Mucosa of descending colon (tissue), 3 donors: ENCODE measurements around the gene MRM3. TPM values are rescaled to one million over a fixed set of nuclear protein-coding genes. Genes with fewer than 3 reads are reported as not detected.

Experiments
- ATAC-seq: fragments of 200-7000 bp; cut with Tn5 transposase; one replicate; pipeline ENCODE4 v1.9.1; 2020; ENCODE audit warnings: mild to moderate bottlenecking, moderate library complexity
- DNase-seq, 3 donors: peaks; one replicate each; pipeline ENCODE4 v3.0.0-alpha.2; 2020
- H3K36me3 ChIP-seq: fragments of 200-600 bp; one replicate; pipeline ENCODE4 v1.8.0; 2021; ENCODE audit warnings: low read depth, mild to moderate bottlenecking
- H3K4me1 ChIP-seq: fragments of 200-600 bp; one replicate; pipeline ENCODE4 v1.8.0; 2021; ENCODE audit warnings: low read depth, mild to moderate bottlenecking
- H3K4me3 ChIP-seq: fragments of 200-600 bp; one replicate; pipeline ENCODE4 v1.8.0; 2021; ENCODE audit warnings: mild to moderate bottlenecking
- H3K9me3 ChIP-seq: fragments of 200-600 bp; one replicate; pipeline ENCODE4 v1.8.0; 2021; ENCODE audit warnings: mild to moderate bottlenecking
- CTCF ChIP-seq: fragments of 200-600 bp; IDR thresholded peaks from one replicate; pipeline ENCODE4 v1.8.0; 2022; ENCODE audit warnings: antibody characterized with exemption, mild to moderate bottlenecking
- intact Hi-C, 2 donors: fragments of 100-400 bp; cut with DNase I in 1 of 2; cut with micrococcal nuclease in 1 of 2; formaldehyde crosslinking; loops; one replicate each; pipeline versions ENCODE4 v1.11.0 to v1.11.1; 2022; cut with DNase I, micrococcal nuclease
- total RNA-seq, 3 donors: library from RNA; stranded (reverse); fragmentation: NEBNext Ultra II Directional in 2 of 3; extraction: Animal tissue kit (Norgen Biotek cat#: 25700) in 2 of 3; gene quantifications; one replicate each; pipeline versions ENCODE4 v1.2.1 to v1.2.4, GENCODE V29; 2021 to 2023
- donor health status: DM: no; HTN: no; CAD: no; lungs with moderate emphysema.
- donor health status: DM: no; HTN: no; CAD: no.
- donor health status: DM: no; HTN: yes; CAD: no.

The MRM3 gene
- total RNA-seq, 3 donors from 2014 or later, result 12.2 to 14.8 (median 12.4) TPM

DNA sequence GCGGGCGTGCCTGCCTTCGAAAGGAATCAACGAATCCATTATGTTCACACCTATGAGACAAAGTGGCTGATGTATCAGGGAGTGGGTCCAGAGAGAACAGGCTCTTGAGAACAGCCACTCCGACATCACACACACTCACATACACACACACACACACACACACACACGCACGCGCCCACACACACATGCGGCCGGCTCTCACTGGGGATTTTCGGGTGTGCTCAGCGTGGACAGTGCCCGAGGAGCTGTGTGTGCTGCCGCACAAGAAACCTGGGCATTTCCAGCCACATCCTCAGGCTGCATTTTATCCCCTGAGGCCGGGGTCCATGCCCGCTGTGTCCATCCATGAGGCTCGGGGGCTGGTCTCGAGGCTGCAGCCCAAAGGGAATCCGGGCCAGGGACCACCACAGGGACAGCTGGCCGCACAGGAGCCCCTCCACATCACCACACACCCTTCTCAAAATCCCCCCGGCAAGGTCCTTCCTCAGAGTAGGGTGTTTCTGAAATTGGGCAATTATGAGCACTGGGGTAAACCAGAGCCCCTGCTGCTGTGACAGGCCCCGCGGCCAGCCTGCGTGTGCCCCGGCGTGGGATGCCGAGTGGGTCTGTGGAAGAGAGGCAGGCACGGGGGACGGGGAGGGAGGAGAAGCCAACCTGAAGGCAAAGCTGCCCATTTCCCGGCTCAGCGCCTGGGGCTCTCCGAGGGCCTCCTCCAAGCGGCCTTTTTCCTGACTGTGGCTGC lies 24.8 kb downstream of the MRM3 start:
- TF ChIP-seq CTCF, result no peak
- no peaks in the 10 kb centered on the region for H3K9me3 ChIP-seq
- DNase-seq (no peak), ATAC-seq (no peak)
- intact Hi-C loops, result no loop called here
- H3K4me1 ChIP-seq, result no peaks in the 10 kb centered on the region
- no peaks in the 10 kb centered on the region for H3K36me3 ChIP-seq
- H3K4me3 ChIP-seq, result no peak overlapping the region

DNA sequence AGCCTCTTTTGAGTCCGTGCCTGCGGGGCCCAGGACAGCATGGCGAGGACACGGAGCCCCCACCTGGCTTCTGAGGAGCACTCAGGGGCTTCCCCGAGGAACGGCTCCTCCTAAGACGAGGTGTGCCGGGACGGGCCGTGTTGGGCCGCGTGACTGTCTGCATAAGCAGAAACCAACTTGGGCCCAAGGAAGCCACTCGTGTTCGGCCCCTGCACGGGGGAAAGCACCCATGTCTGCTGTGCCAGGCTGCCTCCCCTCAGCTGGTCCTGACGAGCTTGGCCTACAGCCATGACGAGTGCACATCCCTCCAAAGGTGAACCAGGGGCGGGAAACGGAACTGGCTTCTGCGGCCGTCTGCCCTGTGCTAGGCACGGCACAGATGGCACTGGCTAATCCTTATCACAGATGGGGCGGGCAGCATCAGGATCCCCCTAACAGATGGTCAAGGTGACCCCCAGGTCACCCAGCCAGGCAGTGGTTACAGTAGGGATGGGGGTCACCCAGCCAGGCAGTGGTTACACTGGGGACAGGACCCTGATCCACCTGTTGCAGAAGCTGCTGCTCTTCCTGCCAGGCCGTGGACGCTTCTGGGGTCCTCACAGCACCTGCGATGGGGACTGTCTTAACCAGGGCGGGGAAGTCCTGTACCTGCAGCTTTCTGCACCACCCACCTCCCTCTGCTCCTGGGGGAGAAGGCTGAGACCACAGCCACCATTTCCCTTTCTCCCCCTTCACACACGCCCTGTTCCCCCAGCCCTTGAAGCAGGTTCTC lies 25.6 kb downstream of the MRM3 start:
- Histone ChIP-seq H3K4me3 (no peak overlapping the region), H3K36me3 (no peaks in the 10 kb centered on the region), H3K4me1 (no peaks in the 10 kb centered on the region), H3K9me3 (no peaks in the 10 kb centered on the region)
- intact Hi-C loops, result no loop called here
- DNase-seq (no peak), ATAC-seq (no peak)
- TF ChIP-seq CTCF, result no peak

DNA sequence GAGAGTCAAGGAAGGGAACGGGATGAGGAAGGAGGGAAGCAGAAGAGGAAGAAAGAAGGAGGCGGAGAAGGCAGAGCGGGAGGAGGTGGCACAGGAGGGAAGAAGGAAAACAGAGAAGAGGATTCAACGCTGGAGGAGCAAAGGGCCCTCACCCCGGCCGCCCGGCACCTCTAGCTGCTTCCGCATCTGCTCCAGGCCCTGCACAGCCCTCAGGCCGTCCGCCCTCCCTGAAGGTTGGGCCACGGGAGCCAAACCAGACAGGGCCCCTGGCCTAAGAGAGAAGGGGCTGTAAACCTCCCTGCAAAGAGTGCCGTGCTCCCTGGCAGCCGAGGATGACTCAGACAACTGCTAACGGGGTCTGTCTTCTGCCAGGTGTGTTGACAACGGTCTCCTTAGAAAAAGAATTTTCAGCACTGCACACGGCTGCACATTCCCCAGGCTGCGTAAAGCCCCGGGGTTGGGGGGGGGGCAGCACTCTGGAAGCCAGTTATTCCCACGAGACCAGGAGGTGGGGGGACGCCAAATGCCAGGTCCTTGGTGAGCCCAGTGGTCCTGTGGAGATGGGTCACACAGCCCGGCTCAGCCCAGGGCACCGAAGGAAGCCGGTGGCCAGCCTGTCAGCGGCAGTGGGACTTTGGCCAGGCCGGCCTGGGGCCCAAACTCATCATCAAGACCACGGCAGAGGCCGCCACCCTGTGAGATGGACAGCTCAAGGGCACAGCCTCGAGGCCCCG lies 29.1 kb downstream of the MRM3 start:
- Histone ChIP-seq H3K36me3 (no peaks in the 10 kb centered on the region), H3K4me1 (no peaks in the 10 kb centered on the region), H3K9me3 (no peaks in the 10 kb centered on the region), H3K4me3 (no peak overlapping the region)
- DNase-seq, result no peak
- TF ChIP-seq CTCF, result no peak
- no peak for ATAC-seq
- intact Hi-C loops, result no loop called here

DNA sequence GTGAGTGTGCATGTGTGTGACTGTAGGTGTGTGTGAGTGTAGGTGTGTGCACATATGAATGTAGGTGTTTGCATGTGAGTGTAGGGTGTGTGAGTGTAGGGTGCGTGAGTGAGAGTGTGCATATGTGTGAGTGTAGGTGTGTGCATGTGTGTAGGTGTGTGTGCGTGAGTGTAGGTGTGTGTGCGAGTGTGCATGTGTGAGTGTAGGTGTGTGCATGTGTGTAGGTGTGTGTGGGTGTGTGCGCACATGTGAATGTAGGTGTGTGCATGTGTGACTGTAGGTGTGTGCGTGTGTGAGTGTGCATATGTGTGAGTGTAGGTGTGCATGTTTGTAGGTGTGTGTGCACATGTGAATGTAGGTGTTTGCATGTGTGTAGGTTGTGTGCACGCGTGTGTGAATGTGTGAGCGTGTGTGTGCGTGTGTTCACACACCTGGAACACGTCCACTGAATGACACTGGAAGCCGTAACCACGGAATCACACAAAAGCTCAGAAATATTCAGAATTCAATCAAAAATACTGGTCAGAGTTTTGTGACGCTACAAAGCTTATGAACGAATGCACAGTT lies 30.6 kb downstream of the MRM3 start:
- H3K4me3 ChIP-seq, result no peak overlapping the region
- no peak for TF ChIP-seq CTCF
- ATAC-seq (no peak), DNase-seq (no peak)
- H3K4me1 ChIP-seq, result no peaks in the 10 kb centered on the region
- no peaks in the 10 kb centered on the region for H3K36me3 ChIP-seq
- no peaks in the 10 kb centered on the region for H3K9me3 ChIP-seq
- intact Hi-C loops, result no loop called here

DNA sequence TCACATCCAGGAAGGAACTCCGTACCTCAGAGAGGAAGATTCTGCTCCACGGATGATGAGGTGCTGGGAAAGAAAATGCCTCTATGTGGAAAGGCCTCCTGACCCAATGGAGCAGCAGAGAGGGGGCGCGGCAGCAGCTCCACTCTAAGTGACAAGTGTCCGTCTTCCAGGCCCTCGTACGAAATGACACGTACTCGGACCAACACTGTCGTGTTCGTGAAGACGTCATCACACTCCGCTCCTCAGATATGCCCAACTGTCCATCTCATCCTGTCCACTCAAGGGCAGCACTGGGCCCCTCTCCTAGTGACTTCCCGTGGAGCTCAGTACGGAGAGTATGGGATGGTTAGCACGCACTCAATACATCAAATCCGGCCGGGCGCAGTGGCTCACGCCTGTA lies 32.2 kb downstream of the MRM3 start:
- intact Hi-C loops, result no loop called here
- Histone ChIP-seq H3K4me3 (no peak overlapping the region), H3K36me3 (no peaks in the 10 kb centered on the region), H3K4me1 (no peaks in the 10 kb centered on the region), H3K9me3 (no peaks in the 10 kb centered on the region)
- DNase-seq (no peak), ATAC-seq (no peak)
- no peak for TF ChIP-seq CTCF
